Measurements from ENCODE around the gene PCOLCE2.

GRCh38 chr3:142914286-142914811 is 25.5 kb upstream of the PCOLCE2 start:
- TF ChIP-seq CTCF (IDR thresholded peaks at IDR 0.05) (no peak), POLR2A (IDR thresholded peaks at IDR 0.05) (no peak)
